ENCODE data around the gene SEMA4F.

DNA sequence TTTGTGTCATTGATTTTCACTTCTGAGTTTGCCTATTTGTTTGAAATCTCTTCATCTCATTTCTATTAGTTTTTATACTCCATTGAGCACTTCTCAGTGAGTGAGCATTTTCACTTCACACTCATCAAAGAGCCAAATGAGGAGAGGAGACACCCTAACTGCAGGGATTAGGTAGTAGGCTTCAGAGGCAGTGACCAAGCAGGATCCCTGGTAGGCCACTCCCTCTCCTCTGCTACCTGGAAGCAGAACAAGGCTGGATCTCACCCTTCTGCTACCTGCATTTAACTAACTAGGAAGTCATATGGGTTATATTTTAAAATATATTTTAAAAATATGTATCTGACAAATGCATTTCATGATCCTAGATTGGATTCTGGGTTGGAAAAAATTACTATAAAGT is 52.7 kb downstream of the SEMA4F start:
- TF ChIP-seq CTCF (IDR thresholded peaks at IDR 0.05), result no peak
- no peak for TF ChIP-seq POLR2A (IDR thresholded peaks at IDR 0.05)
